ENCODE results near the gene SLC20A1.

Gene SLC20A1

GRCh38 chr2:112641701-112642100, 4.0 kb upstream of the SLC20A1 start:
- DNase-seq (ENCODE audit: low read depth) = no peak
- TF ChIP-seq CTCF (IDR thresholded peaks at IDR 0.05; ENCODE audit: insufficient read depth, low read depth, low read length, missing control alignments) = no peak
- no peak overlapping the region for H3K4me3 ChIP-seq (ENCODE audit: low read depth, low read length)

GRCh38 chr2:112642561-112642960, 3.2 kb upstream of the SLC20A1 start:
- TF ChIP-seq CTCF (IDR thresholded peaks at IDR 0.05; ENCODE audit: insufficient read depth, low read depth, low read length, missing control alignments) = no peak
- no peak overlapping the region for H3K4me3 ChIP-seq (ENCODE audit: low read depth, low read length)
- DNase-seq (ENCODE audit: low read depth) = no peak

- no peak for DNase-seq (ENCODE audit: low read depth)
- H3K4me3 ChIP-seq (ENCODE audit: low read depth, low read length) = no peak overlapping the region
- TF ChIP-seq CTCF (IDR thresholded peaks at IDR 0.05; ENCODE audit: insufficient read depth, low read depth, low read length, missing control alignments) = no peak
Observed at GRCh38 chr2:112642966-112643365, 2.8 kb upstream of the SLC20A1 start.

- H3K4me3 ChIP-seq (ENCODE audit: low read depth, low read length) = no peak overlapping the region
- no peak for DNase-seq (ENCODE audit: low read depth)
- no peak for TF ChIP-seq CTCF (IDR thresholded peaks at IDR 0.05; ENCODE audit: insufficient read depth, low read depth, low read length, missing control alignments)
Observed at GRCh38 chr2:112643488-112643887, 2.3 kb upstream of the SLC20A1 start.

- peak overlapping the region; percentile 72 for H3K4me3 ChIP-seq (ENCODE audit: low read depth, low read length)
- no peak for TF ChIP-seq CTCF (IDR thresholded peaks at IDR 0.05; ENCODE audit: insufficient read depth, low read depth, low read length, missing control alignments)
- DNase-seq (ENCODE audit: low read depth) = no peak
Observed at GRCh38 chr2:112644155-112644932, 1.4 kb upstream of the SLC20A1 start.

GRCh38 chr2:112644933-112645309, 818 bp upstream of the SLC20A1 start:
- no peak for TF ChIP-seq CTCF (IDR thresholded peaks at IDR 0.05; ENCODE audit: insufficient read depth, low read depth, low read length, missing control alignments)
- no peak for DNase-seq (ENCODE audit: low read depth)
- H3K4me3 ChIP-seq (ENCODE audit: low read depth, low read length) = peak overlapping the region; percentile 72
